Measurements from ENCODE around the gene MVK.
"Not testable (repeated sequence)": the region's sequence is repeated elsewhere in the genome, so short reads cannot be mapped to it uniquely, and the experiment has no call there.

Gene MVK

GRCh38 chr12:109592905-109593272 is 19.3 kb downstream of the MVK start:
- no peak for DNase-seq

- DNase-seq: no peak
Observed at GRCh38 chr12:109594556-109595317, 21.1 kb downstream of the MVK start.

- DNase-seq: no peak
Observed at GRCh38 chr12:109595321-109595902, 21.8 kb downstream of the MVK start.

GRCh38 chr12:109596418-109597244 is 23.0 kb downstream of the MVK start:
- no peak for DNase-seq

GRCh38 chr12:109597414-109597794 is 23.8 kb downstream of the MVK start:
- DNase-seq: no peak

GRCh38 chr12:109597795-109598427 is 24.3 kb downstream of the MVK start:
- DNase-seq: peak; percentile 51

- DNase-seq: no peak
Observed at GRCh38 chr12:109598428-109598854, 24.8 kb downstream of the MVK start.

GRCh38 chr12:109599087-109599486 is 25.5 kb downstream of the MVK start:
- no peak for DNase-seq

GRCh38 chr12:109600481-109600880 is 26.9 kb downstream of the MVK start:
- DNase-seq: no peak

- DNase-seq: no peak
Observed at GRCh38 chr12:109600995-109601394, 27.4 kb downstream of the MVK start.

GRCh38 chr12:109601557-109601956 is 28.0 kb downstream of the MVK start:
- DNase-seq: no peak

- DNase-seq: not testable (repeated sequence)
Observed at GRCh38 chr12:109602132-109602531, 28.5 kb downstream of the MVK start.

- no peak for DNase-seq
Observed at GRCh38 chr12:109604132-109604585, 30.6 kb downstream of the MVK start.

GRCh38 chr12:109605016-109605415 is 31.4 kb downstream of the MVK start:
- DNase-seq: no peak

GRCh38 chr12:109605599-109606228 is 32.1 kb downstream of the MVK start:
- no peak for DNase-seq

- DNase-seq: no peak
Observed at GRCh38 chr12:109606320-109607028, 32.9 kb downstream of the MVK start.

- DNase-seq: no peak
Observed at GRCh38 chr12:109607618-109608017, 34.0 kb downstream of the MVK start.

- no peak for DNase-seq
Observed at GRCh38 chr12:109608270-109608669, 34.7 kb downstream of the MVK start.

- no peak for DNase-seq
Observed at GRCh38 chr12:109608793-109609192, 35.2 kb downstream of the MVK start.

GRCh38 chr12:109609342-109609741 is 35.7 kb downstream of the MVK start:
- no peak for DNase-seq

GRCh38 chr12:109610523-109610922 is 36.9 kb downstream of the MVK start:
- no peak for DNase-seq

GRCh38 chr12:109611223-109611622 is 37.6 kb downstream of the MVK start:
- DNase-seq: no peak
